Common myeloid progenitor, CD34-positive (primary cell): ENCODE measurements around the gene ST8SIA2.

Experiments used
- CTCF ChIA-PET: fragments of 350-600 bp; sonication (Branson Sonifier 250); formaldehyde crosslinking; loops from one replicate; lab custom pipeline; 2021; ENCODE audit warnings: antibody characterized with exemption; lab: Charles Lee
- POLR2A ChIA-PET: fragments of 350-600 bp; sonication (Branson Sonifier 250); formaldehyde crosslinking; loops from one replicate; lab custom pipeline; 2021; ENCODE audit warnings: antibody characterized with exemption; lab: Charles Lee
- DNase-seq, 3 donors: peaks; one replicate each; pipeline versions ENCODE4 v3.0.0 to v3.0.0-alpha.2; 2013
- H3K27ac ChIP-seq, 2 experiments: 1 replicate in 1 of 2; 2 replicates in 1 of 2; pipeline ENCODE4 v1.7.0; 2013; ENCODE audit warnings: inconsistent platforms in 2 of 2, low read length in 2 of 2, mild to moderate bottlenecking in 2 of 2, low read depth in 1 of 2, moderate library complexity in 1 of 2; ENCODE audit not compliant: severe bottlenecking in 2 of 2, insufficient read depth in 1 of 2, poor library complexity in 1 of 2
- H3K27me3 ChIP-seq, 5 experiments: replicated peaks in 2 of 5; 1 replicate in 3 of 5; 2 replicates in 2 of 5; pipeline versions ENCODE4 v1.6.1 to v1.7.0; 2013; ENCODE audit warnings: low read length in 4 of 5, mild to moderate bottlenecking in 2 of 5, moderate library complexity in 2 of 5, inconsistent platforms in 1 of 5; ENCODE audit not compliant: insufficient read depth in 5 of 5, control insufficient read depth in 4 of 5
- H3K36me3 ChIP-seq, 4 experiments: 1 replicate in 2 of 4; 2 replicates in 2 of 4; pipeline versions ENCODE4 v1.6.1 to v1.7.0; 2013; ENCODE audit warnings: low read length in 3 of 4, control low read depth in 1 of 4, mild to moderate bottlenecking in 1 of 4; ENCODE audit not compliant: control insufficient read depth in 4 of 4, insufficient read depth in 4 of 4
- H3K4me1 ChIP-seq, 4 experiments: 1 replicate in 3 of 4; 2 replicates in 1 of 4; pipeline versions ENCODE4 v1.6.1 to v1.7.1; 2013; ENCODE audit warnings: low read length in 3 of 4, mild to moderate bottlenecking in 3 of 4, control low read depth in 1 of 4, inconsistent platforms in 1 of 4, moderate library complexity in 1 of 4; ENCODE audit not compliant: control insufficient read depth in 4 of 4, insufficient read depth in 4 of 4; ENCODE audit errors: control extremely low read depth in 1 of 4
- H3K4me3 ChIP-seq, 7 experiments: 1 replicate in 4 of 7; 2 replicates in 3 of 7; pipeline versions ENCODE4 v1.5.1 to v1.7.0; 2013; ENCODE audit warnings: mild to moderate bottlenecking in 7 of 7, low read length in 6 of 7, moderate library complexity in 6 of 7, inconsistent platforms in 2 of 7, low read depth in 2 of 7, control low read depth in 1 of 7; ENCODE audit not compliant: insufficient read depth in 4 of 7, control insufficient read depth in 1 of 7; ENCODE audit errors: extremely low read depth in 1 of 7
- H3K9me3 ChIP-seq, 5 experiments: 1 replicate in 4 of 5; 2 replicates in 1 of 5; pipeline versions ENCODE4 v1.6.1 to v1.7.1; 2013; ENCODE audit warnings: low read length in 4 of 5, mild to moderate bottlenecking in 2 of 5, inconsistent platforms in 1 of 5, low read depth in 1 of 5, moderate library complexity in 1 of 5; ENCODE audit not compliant: control insufficient read depth in 4 of 5, insufficient read depth in 2 of 5; ENCODE audit errors: control extremely low read depth in 1 of 5
- whole genome bisulfite sequencing: methylation state at CpG from one replicate; pipeline ENCODE4 v1.1.5; 2013; ENCODE audit not compliant: insufficient coverage; 5-methylcytosine and 5-hydroxymethylcytosine counted together

ST8SIA2 gene

DNA sequence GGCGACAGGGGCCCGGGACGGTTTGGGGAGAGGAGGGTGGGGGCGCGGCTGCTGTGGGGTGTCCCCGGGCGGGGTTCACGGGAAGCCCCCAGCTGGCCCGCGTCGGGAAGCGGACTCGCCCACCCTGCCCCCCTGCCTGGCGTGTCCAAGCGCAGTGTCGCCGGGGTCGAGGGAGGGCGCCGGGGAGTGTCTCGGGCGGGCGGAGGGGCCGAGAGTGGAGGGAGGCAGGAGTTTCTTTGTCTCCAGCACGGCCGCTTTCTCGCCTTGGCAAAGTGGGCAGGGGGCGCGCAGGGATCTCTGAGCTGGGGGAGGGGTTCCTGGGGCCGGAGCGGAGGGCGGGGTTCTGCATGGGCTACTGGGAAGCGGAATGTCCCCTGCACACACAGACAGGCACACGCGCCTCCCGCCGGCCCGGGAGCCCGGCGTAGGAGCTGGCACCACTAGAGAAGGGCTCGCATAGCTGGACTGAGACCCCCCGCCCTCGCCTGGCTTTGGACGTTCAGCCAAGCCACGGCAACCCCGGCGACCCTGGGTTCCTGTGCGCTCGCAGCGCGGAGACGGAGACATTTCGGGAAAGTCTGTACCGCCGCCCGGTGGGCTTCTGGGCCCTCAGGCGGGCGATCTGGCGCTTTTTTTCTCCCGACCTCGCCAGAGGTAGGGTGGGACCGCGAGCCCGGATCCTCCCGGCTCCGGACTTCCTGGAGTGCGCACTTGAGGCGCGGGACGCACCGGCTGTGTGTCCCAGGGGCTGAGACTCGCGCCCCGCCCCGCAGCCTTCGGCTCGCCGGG, 822 bp downstream of the ST8SIA2 start:
- peak overlapping the region; percentile 13 to 71 (median 64) for H3K4me3 ChIP-seq
- peaks cover 0 to 26% (median 20%) of the 10 kb centered on the region in 4 experiments for H3K4me1 ChIP-seq
- WGBS = under 1% methylated on average over 66 of the region's 78 CpGs
- H3K27ac ChIP-seq = no peak overlapping the region
- H3K27me3 ChIP-seq = peaks cover 0 to 85% (median 51%) of the 10 kb centered on the region in 5 experiments
- ChIA-PET CTCF (interaction anchor here (1.3 kb wide), 1 partner anchor 115 kb away, joined by 3 read pairs; no protein-coding TSS in a partner anchor), POLR2A (interaction anchor here (0.6 kb wide), 1 partner anchor 79 kb away, joined by 3 read pairs; no protein-coding TSS in a partner anchor)
- no peaks in the 10 kb centered on the region for H3K36me3 ChIP-seq
- H3K9me3 ChIP-seq = peaks cover 0 to 1% (median 0%) of the 10 kb centered on the region in 5 experiments
- peak in 2 of 3 donors; percentile 3 to 16 for DNase-seq

DNA sequence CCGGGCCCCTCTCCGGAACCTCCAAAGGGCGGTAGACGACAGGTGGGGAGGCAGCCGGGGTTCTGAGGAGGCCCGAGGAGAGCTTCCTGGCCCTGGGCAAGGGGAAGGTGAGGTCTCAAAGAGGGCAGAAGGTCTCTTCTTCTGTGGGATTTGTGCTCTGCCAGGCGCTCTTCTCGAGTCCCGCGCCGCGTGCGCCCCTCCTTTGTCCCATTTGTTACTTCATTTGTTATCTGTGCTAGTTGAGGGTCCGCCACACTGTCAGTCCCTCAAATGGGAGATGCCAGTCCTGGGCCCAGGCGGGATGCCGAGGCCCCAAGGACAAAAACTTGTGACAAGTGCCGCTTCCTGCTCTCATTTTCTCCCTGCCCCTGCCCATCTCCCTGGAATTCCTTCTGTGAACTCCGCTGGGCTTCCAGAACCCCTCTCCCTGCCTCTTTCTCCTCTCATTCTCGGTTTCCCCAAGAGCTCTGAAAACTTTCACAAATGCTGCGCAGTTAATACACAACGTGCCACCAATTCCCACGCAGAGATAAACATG, 1.5 kb downstream of the ST8SIA2 start:
- peak overlapping the region in 6 of 7 experiments; percentile 13 to 71 (median 67) for H3K4me3 ChIP-seq
- H3K36me3 ChIP-seq = no peaks in the 10 kb centered on the region
- CTCF ChIA-PET = no interaction called here
- H3K27ac ChIP-seq = no peak overlapping the region
- POLR2A ChIA-PET = interaction anchor here (0.6 kb wide), 1 partner anchor 79 kb away, joined by 3 read pairs; no protein-coding TSS in a partner anchor
- H3K9me3 ChIP-seq = peaks cover 0 to 1% (median 0%) of the 10 kb centered on the region in 5 experiments
- peaks cover 0 to 26% (median 20%) of the 10 kb centered on the region in 4 experiments for H3K4me1 ChIP-seq
- H3K27me3 ChIP-seq = peaks cover 0 to 83% (median 49%) of the 10 kb centered on the region in 5 experiments
- DNase-seq = peak in 1 of 3 donors; percentile 5
- 11% methylated on average over 16 of the region's 22 CpGs for WGBS

- POLR2A ChIA-PET = no interaction called here
Observed at GRCh38 chr15:92399271-92399950, 5.7 kb downstream of the ST8SIA2 start.

DNA sequence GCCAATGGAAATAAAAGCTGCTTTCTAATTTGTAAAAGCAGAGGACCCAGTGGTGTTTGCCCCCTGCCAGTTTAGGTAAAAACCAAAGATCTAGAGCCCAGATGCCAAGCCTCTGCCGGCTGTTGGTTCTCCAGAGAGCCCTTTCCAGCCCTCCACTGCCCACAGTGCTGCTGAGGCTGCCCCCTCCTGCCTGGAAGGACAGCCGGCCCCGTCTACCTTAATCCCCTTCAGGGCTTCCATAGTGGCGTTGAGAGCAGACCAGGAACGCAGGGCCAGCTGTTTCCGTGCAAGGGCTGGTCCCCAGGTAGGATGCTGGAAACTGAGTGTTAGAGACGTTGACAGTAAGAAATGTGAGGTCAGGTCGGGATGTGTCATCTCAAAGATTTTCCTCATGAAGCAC, 6.9 kb downstream of the ST8SIA2 start:
- CTCF ChIA-PET = interaction anchor here (1.7 kb wide), 1 partner anchor 26 kb away, joined by 5 read pairs; no protein-coding TSS in a partner anchor
- peaks cover 0 to 48% (median 28%) of the 10 kb centered on the region in 5 experiments for H3K27me3 ChIP-seq
- no peaks in the 10 kb centered on the region for H3K36me3 ChIP-seq
- no peak overlapping the region for H3K27ac ChIP-seq
- 84% methylated on average over 8 of the region's 8 CpGs for WGBS
- H3K4me1 ChIP-seq = no peaks in the 10 kb centered on the region
- no peak overlapping the region for H3K4me3 ChIP-seq
- POLR2A ChIA-PET = no interaction called here
- DNase-seq = no peak
- H3K9me3 ChIP-seq = no peaks in the 10 kb centered on the region

More at GRCh38 chr15:92399271-92399950, 5.7 kb downstream of the ST8SIA2 start:
- Histone ChIP-seq H3K9me3 (no peaks in the 10 kb centered on the region), H3K4me1 (peaks cover 0 to 11% (median 7%) of the 10 kb centered on the region in 4 experiments), H3K27ac (no peak overlapping the region), H3K4me3 (no peak overlapping the region), H3K36me3 (no peaks in the 10 kb centered on the region), H3K27me3 (peaks cover 0 to 60% (median 36%) of the 10 kb centered on the region in 5 experiments)
- CTCF ChIA-PET = interaction anchor here (1.5 kb wide), 1 partner anchor 26 kb away, joined by 4 read pairs; no protein-coding TSS in a partner anchor
- no peak for DNase-seq
- WGBS = 100% methylated on average over 6 of the region's 8 CpGs

DNA sequence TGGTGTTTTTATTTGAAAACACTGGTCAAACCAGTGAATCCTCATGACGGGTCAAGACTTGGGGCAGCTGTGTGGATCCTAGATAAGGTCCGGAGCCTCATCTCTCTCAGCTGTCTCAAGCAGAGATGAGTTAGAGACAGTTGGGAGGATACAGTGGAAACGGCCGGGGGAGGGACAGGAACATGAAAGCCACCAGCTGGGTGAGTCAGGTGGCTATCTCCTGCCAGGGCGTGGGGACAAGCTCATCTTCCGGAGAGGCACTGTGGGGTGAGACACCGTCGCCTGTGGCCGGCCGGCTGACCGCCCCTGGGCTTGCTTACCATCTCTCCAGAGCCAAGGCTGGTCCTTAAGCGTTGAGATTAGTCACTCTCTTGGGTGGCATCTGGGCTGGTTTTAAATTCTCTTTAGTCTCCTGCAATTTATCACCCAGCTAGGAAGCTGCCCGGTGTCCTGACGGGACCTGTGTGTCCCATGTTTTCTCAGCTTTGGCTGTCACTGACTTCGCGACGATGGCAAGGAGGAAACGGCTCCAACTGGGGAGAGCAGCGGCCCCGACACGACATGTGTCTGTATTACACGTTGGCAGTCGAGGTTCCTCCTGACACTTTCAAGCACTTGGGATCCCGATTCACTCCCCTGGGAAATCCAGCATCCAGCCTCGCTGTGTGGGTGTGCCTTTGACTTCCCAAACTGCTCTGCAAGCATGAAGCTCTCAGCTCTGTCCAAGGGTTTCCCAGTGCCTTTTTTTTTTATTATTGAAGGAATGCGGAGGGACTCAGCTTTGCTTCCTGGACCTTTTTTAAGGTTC, 7.5 kb downstream of the ST8SIA2 start:
- WGBS = 77% methylated on average over 25 of the region's 26 CpGs
- H3K27me3 ChIP-seq = peaks cover 0 to 42% (median 23%) of the 10 kb centered on the region in 5 experiments
- no peaks in the 10 kb centered on the region for H3K9me3 ChIP-seq
- no peaks in the 10 kb centered on the region for H3K36me3 ChIP-seq
- no peak overlapping the region for H3K27ac ChIP-seq
- POLR2A ChIA-PET = no interaction called here
- CTCF ChIA-PET = interaction anchor here (1.7 kb wide), 1 partner anchor 26 kb away, joined by 5 read pairs; no protein-coding TSS in a partner anchor
- no peak overlapping the region for H3K4me3 ChIP-seq
- no peaks in the 10 kb centered on the region for H3K4me1 ChIP-seq
- no peak for DNase-seq

DNA sequence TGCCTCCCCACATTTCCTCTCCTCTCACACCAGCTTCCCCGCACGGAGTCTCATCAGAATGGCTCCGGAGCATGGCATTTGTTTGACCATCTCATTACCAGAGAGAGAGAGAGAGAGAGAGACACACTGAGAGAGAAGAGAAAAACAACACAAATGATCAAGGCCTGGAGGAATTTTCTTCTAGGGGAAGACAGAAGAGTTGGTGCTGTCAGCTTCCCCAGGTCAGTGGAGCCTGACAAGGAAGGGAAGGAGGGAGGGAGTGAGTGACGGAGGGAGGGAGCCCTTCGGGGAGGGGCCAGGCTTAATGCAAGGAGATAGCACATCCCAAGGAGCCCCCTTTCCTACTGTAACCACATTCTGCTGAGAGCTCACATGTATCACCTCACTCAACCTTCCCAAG, 9.1 kb downstream of the ST8SIA2 start:
- Histone ChIP-seq H3K36me3 (no peaks in the 10 kb centered on the region), H3K27me3 (peaks cover 0 to 30% (median 14%) of the 10 kb centered on the region in 5 experiments), H3K4me3 (no peak overlapping the region), H3K9me3 (no peaks in the 10 kb centered on the region), H3K27ac (no peak overlapping the region), H3K4me1 (no peaks in the 10 kb centered on the region)
- 100% methylated on average over 1 of the region's 5 CpGs for WGBS
- CTCF ChIA-PET = no interaction called here
- POLR2A ChIA-PET = no interaction called here
- no peak for DNase-seq
